ENCODE data around the gene AMOTL1.

AMOTL1 gene

DNA sequence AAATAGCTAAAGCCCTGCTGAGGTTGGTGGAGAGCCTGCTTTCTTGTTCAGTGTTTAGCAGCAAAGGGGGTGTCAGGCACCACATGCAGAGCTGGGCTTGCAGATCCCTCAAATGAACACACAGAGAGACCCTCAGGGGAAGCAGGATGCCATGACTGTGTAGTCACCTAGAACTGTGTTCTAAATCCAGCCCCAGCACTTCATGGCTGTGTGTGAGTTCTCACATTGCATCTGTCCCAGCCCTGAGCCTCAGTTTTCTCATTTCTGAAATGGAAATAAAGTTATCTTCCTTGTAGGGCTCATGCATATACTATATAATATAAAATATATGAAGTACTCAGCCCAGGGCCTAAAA lies 158.1 kb downstream of the AMOTL1 start:
- DNase-seq (ENCODE audit: low read depth, low spot score): peak; percentile 32
